Measurements from ENCODE around the gene FAM76B.

DNA sequence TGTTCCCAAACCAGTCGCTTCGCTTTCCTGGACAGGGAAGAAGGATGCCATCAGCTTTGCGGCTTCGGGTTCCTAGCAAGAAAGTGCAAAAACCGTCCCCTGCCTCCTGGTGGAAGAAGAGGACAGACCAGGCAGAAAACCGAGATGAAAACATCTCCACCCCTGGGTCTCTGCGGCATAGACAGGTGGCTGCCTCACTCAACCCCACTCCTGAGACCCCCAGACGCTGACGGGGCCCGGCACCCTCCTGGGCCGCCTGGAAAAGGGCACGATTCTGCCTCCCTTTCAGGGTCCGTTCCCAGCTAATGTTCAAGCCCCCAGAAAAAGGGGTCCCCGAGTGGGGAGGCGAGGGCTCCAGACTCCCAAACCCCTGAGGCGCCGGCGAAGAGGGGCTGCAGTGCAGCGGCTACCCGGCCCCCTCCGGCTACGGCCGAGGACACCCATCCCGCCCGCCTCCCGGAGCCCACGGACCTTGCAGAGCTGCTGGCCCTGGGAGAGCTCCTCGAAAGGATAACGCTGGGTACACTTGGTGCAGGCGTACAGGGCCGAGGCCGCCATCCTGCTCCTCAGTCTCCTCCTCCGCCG, 569 bp downstream of the FAM76B start:
- TF ChIP-seq, protein P1, sequence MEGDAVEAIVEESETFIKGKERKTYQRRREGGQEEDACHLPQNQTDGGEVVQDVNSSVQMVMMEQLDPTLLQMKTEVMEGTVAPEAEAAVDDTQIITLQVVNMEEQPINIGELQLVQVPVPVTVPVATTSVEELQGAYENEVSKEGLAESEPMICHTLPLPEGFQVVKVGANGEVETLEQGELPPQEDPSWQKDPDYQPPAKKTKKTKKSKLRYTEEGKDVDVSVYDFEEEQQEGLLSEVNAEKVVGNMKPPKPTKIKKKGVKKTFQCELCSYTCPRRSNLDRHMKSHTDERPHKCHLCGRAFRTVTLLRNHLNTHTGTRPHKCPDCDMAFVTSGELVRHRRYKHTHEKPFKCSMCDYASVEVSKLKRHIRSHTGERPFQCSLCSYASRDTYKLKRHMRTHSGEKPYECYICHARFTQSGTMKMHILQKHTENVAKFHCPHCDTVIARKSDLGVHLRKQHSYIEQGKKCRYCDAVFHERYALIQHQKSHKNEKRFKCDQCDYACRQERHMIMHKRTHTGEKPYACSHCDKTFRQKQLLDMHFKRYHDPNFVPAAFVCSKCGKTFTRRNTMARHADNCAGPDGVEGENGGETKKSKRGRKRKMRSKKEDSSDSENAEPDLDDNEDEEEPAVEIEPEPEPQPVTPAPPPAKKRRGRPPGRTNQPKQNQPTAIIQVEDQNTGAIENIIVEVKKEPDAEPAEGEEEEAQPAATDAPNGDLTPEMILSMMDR (IDR thresholded peaks at IDR 0.05): peak in 1 of 4 experiments; percentile 11
- TF ChIP-seq POLR2A (IDR thresholded peaks at IDR 0.05): no peak

Data from prostate gland (tissue), 2 donors.